Tongue (tissue), 2 donors: ENCODE results near the gene C3. TPM values are rescaled to one million over a fixed set of nuclear protein-coding genes. Genes with fewer than 3 reads are reported as not detected.

ENCODE experiments used
- DNase-seq: peaks from one replicate; pipeline ENCODE4 v3.0.0-alpha.2; 2015
- total RNA-seq: library from RNA; depleted of rRNA; stranded (reverse); fragments of >200 nt; gene quantifications from one replicate; pipeline ENCODE4 v1.2.3, GENCODE V29; 2014

The C3 gene
- total RNA-seq, 1 donor from 2014 or later: 27.8 TPM

GRCh38 chr19:6730941-6731670 is 10.7 kb upstream of the C3 start:
- DNase-seq: no peak

DNA sequence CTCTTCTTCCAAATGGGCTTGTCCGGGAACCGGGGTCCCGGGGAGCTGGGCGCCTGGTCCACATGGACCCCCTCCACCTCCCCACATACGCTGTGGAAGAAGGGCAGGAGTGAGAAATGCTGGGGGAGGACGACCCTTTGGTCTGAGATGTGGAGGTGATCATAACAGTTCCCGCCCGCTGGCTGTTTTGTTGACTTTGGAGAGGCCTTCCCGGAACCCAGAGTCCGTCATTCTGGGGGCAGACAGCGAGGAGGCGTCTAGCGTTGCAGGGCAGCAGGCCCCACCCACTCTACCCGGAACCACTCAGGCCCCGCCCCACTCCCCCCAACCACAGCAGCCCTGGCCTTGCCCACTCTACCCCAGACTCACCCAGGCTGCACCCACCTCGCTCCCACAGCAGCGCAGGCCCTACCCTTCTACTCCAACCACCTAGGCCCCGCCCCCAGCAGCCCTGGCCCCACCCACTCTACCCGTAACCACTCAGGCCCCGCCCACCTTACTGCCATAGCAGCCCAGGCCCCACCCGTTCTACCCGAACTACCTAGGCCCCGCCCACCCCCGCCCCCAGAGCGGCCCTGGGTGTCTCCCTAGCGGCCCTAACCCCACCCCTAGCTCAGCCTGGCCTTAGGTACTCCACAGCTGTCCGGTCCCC is 9.8 kb upstream of the C3 start:
- peak; percentile 54 for DNase-seq

DNA sequence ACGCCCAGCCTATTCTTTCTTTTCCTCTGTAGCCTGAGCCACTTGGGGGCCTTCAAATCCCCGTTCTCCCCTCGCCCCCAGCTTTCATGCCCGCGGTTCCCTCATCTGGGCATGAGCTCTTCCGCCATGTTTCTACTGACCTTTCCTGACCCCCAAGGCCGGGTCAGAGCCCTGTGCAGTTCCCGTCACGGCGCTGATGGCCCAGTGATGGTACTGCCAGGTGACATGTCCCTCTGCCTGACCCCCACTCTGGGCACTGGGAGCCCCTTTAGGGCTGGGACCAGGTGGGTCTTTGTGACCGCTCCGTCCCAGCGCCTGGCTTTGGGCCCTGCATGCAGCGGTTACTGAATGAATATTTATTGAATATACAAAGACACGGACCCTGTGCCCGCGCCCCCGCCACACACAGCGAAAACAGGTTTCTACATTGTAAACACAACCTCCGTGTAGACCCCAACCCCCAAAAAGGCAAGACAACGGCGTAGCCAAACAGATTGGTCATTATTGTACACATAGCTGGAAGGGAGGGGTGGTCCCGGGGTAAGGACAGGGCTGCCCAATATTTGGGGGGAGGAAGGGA is 9.2 kb upstream of the C3 start:
- DNase-seq: no peak

- no peak for DNase-seq
Observed at GRCh38 chr19:6728346-6728745, 7.9 kb upstream of the C3 start.

DNA sequence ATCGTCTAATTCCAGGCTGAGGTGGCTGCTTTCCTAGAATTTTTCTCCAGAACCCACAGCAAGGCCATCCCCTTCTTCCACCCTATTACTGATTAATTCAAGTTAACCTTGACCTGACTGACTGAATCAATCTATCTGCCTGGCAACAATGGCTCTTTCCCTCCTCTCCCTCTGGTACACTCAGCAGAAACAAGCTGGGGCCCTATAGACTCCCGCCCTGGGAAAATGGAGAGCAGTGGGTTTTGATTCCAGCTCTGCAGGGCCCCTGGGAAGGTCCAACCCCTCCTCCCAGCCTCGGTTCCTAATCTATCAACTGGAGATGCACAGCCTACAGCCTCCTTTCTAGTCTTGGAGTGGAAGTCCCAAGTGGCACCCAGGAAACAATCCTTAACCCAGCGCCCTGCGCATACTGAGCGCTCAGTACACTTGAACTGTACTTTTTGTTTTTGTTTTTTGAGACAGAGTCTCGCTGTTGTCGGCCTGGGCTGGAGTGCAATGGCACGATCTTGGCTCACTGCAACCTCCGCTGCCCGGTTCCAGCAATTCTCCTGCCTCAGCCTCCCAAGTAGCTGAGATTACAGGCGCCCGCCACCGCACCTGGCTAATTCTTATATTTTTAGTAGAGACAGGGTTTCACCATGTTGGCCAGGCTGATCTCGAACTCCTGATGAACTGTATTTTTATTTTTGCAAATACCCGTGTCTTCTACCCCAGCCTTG is 5.2 kb upstream of the C3 start:
- no peak for DNase-seq

DNA sequence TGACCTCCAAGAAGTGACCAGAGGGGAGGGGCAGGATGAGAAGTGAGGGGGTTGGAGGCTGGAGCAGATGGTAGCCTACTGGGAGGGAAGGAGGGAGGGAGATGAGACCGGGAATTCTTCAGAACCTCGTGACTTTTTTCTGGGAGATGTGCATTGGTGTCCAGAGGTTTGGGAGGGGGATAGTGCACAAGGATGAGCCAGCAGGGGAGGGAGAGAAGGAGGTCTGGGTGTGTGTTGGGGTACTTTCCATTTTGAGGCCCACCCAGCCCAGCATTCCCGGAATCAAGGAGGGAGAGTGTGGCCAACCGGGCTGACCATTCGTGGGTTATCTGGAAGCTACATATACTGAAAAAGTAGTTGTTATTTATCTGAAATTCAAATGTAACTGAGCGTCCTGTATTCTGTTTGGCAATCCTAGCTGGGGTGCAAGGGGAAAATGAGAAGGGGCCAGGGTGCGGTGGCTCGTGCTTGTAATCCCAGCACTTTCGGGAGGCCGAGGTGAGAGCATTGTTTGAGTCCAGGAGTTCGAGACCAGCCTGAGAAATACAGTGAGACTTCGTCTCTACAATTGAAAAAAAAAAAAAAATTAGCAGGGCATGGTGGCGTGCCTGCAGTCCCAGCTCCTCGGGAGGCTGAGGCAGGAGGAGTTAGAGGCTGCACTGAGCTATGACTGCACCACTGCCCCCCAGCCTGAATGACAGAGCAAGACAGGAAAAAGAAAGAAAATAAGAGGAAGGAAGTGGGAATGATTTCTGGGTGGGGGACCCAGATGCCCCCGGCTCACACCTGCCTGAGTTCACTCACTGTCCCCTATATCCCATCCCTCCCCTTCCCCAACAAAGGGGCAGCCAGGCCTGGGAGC is 4.4 kb upstream of the C3 start:
- DNase-seq: no peak

DNA sequence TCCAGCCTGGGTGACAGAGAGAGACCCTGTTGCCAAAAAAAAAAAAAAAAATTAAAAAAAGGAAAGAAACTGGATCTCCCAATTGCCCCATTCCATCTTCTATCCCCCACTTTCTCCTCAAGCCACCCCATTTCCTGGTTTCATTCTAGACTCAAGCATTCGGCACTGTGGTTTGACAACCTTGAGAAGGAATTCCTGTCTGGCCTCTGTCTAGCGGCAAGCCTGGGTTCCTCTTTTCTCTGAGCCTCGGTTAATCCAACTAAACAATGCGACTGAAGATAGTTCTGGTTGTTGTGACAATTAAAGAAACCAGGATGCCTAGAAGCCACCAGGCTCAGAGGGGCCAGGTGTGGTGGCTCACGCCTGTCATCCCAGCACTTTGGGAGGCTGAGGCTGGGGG is 3.3 kb upstream of the C3 start:
- no peak for DNase-seq

DNA sequence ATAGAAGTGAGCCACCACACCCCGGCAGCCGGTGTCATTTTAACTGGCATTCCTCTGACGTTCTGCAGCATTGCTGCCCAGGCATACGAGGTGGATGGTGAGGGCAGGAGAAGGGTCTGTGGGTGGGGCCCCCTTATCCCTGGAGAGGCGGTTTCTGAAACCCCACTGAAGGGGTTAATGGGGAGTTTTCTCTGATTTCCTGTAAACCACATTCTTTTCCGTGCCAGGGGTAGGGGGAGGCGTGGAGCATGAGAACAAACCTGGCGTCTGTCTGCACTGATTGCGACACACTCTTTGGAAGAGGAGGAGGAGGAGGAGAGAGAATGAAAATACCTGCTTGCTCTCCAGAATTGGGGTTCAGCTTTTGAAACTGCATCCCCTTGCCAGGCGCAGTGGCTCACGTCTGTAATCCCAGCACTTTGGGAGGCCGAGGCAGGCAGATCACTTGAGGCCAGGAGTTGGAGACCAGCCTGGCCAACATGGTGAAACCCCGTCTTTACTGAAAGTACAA is 2.7 kb upstream of the C3 start:
- DNase-seq: peak; percentile 51

DNA sequence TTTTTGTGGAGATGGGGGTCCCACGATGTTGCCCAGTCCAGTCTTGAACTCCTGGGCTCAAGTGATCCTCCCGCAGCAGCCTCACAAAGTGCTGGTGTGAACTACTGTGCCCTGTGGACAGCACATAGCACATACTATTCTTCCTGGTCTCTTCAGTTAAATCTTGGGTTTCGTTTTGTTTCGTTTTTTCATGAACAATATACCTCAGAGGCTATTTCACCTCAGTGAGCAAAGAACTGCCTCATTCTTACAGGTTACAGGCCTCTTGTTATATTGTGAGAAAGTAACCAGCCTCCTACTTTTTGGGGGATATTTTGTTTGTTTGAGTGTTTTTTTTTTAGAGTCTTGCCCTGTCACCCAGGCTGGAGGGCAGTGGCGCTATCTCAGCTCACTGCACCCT is 1.3 kb upstream of the C3 start:
- no peak for DNase-seq

DNA sequence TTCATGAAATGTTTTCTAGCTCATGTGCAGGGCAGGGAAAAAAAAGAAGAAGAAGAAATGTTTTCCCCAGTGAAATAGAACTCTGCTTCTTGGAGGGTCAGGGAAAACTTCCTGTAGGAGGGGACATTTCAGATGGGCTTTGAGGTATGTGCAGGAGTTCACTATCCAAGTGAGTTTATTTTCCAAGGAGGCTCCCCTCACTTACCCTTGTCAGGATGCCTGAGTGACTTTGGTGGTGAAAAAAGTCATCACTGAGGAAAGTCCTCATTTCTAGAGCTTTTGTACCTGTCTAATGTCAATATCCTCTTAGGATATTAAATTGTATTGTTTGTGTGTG is 656 bp upstream of the C3 start:
- no peak for DNase-seq

DNA sequence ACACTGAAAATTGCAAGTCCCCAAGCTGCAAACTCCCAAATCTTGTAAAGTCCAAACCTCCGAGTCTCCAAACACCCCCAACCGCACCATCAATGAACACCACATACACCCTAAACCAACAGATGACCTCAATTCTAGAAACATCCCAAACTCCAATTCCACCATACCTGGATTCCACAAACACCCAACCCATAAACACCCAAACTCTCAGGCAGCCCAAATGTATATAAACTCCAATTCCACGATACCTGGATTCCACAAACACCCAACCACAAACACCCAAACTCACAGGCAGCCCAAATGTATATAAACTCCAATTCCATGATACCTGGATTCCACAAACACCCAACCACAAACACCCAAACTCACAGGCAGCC is 470 bp downstream of the C3 start:
- no peak for DNase-seq

DNA sequence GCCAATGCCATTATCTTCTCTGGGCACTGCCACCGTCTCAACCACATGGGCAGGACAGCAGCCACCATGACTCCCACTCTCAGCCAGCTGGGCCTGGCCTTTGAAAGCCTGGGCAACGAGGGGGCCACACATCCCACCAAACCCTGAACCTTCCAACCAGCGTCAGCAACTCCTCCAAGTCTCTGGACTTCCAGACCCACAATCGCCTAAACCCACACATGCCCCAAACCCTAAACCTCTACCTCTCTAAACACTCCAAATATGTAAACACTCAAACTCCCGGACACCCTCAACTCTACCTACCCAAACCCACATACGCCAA is 949 bp downstream of the C3 start:
- DNase-seq: no peak

DNA sequence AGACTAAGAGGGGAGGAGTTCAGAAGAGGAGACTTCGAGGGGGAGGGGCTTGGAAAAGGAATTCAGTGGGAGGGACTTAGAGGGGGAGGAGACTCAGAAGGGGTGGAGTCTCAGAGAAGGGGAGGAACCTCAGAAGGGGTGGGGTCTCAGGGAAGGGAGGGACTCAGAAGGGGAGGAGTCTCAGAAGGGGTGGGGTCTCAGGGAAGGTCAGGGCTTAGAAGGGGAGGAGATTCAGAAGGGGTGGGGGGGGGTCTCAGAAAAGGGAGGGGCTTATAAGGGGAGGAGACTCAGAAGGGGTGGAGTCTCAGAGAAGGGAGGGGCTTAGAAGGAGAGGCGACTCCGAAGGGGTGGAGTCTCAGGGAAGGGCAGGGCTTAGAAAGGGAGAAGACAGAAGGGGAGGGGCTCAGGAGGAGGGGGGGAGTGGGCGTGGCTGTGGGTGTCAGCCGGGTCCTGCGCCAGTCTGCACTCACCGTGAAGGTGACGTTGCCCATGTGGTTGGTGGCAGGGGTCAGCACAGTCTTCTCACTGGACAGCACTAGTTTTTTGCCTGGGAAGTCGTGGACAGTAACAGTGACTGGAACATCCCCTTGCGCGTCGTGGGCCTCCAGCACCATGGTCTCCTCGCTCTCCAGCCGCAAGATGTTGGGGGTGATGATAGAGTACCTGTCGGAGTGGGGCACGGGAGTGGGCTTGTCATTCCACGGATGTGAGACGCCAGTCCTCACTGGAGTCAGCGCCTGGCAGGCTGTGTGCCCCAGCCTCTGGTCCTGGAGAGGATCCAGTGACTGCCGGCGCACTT is 1.5 kb downstream of the C3 start:
- DNase-seq: no peak

- DNase-seq: no peak
Observed at GRCh38 chr19:6718111-6718740, 2.2 kb downstream of the C3 start.

GRCh38 chr19:6717441-6717971 is 2.9 kb downstream of the C3 start:
- DNase-seq: no peak

DNA sequence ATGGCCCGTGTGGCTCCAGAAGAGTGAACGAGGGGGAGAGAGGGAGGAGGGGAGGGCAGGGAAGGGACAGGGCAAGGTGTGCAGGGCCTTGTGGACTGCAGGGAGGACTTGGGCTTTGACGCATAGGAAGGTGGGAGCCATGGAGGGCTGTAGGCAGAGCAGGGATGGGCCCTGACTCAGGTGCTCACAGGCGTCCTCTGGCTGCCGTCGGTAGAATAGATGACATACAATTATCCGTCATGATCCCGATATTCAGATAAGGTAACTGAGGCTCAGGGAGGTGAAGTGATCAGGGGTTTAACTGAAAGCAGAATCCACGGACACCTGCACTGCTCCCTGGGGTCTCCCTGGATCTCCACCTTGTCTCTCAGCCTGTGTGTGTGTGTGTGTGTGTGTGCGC is 3.4 kb downstream of the C3 start:
- no peak for DNase-seq

DNA sequence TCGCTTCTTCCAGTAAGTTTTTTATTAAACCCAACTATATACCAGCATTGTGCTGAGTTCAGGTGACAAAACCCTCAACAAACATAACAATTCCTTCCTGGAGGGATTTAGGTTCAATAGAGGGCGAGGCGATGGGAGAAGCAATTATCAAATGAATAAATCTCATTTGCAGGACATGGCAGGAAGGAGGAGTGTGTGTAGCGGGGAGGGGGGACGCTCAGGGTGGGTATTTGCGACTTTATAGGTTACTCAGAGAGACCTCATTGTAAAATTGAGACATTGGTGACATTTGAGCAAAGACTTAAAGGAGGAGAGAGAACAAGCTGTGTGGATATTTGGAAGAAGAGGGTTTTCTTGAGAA is 3.9 kb downstream of the C3 start:
- no peak for DNase-seq

DNA sequence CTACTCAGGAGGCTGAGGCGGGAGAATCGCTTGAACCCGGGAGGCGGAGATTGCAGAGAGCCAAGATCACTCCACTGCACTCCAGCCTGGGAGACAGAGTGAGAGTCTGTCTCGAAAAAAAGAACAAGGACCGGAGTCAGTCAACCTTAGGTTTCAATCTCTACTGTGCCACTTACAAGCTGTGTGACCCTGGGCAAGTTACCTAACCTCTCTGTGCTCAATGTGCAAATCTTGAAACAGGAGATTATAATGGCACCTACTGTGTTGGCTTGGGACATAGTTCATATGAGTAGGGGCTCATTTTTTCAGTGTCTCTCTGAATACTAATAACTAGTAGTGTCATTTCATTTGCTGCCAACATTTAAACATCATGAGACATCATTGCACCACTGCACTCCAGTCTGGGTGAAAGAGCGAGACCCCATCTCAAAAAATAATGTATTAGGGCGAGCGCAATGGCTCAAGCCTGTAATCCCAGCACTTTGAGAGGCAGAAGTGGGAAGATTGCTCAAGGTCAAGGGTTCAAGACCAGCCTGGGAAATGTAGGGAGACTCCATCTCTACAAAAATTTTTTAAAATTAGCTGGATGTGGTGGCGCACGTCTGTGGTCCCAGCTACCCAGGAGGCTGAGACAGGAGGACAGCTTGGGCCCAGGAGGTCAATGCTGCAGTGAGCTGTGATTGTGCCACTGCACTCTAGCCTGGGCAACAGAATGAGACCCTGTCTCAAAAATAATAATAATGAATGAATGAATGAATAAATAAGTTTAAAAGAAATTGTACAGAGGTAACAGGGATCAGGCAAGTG is 5.5 kb downstream of the C3 start:
- DNase-seq: no peak

DNA sequence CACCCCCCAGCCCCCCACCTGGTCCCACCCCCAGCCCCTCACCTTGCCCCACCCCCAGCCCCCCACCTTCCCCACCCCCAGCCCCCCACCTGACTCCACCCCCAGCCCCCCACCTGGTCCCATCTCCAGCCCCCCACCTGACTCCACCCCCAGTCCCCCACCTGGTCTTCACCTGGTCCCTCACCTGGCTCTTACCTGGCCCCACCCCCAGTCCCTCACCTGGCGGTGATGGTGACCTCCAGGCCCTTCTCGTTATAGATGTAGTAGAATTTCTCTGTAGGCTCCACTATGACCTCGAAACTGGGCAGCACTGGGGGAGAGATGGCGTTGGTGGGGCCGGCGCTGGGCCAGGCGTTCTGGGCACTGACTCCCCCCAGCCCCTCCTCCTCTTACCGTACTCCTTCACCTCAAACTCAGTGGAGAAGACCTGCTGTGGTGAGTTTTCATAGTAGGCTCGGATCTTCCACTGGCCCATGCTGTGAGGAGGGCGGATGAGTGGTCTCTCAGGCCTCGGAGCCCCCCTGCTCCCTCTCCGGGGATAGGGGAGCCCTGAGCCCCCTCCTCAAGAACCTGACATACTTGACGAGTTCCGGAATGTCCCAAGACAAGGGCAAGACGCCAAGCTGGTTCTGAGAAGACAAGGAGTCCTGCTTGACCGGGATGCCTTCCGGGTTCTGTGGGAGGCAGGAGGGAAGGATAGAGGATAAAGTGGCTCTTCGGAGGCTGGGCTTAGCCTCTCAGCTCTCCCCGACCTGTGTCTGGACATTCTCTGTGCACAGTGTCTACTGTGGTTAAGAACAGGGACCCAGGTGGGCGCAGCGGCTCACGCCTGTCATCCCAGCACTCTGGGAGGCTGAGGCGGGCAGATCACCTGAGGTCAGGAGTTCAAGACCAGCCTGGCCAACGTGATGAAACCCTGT is 6.4 kb downstream of the C3 start:
- DNase-seq: no peak
